IMR-90 (cell line): ENCODE measurements around the gene ARHGAP15.

ENCODE experiments used
- BHLHE40 ChIP-seq: fragments of 150-350 bp; IDR thresholded peaks from 2 replicates; pipeline ENCODE4 v1.6.1; 2016; ENCODE audit warnings: mild to moderate bottlenecking, low read depth, low read length
- CEBPB ChIP-seq: IDR thresholded peaks from 2 replicates; pipeline ENCODE4 v1.6.1; 2012; ENCODE audit warnings: low read depth, low read length, improper control_type of control experiment
- CTCF ChIP-seq: conservative IDR thresholded peaks from 2 replicates; pipeline ENCODE4 v1.5.1; 2012; ENCODE audit warnings: mild to moderate bottlenecking, low read depth, low read length, improper control_type of control experiment
- ELK1 ChIP-seq: fragments of 150-350 bp; IDR thresholded peaks from 2 replicates; pipeline ENCODE4 v1.6.1; 2016; ENCODE audit warnings: low read depth, mild to moderate bottlenecking, low read length, moderate library complexity, borderline replicate concordance
- FOS ChIP-seq: fragments of 150-350 bp; IDR thresholded peaks from 2 replicates; pipeline ENCODE4 v1.6.1; 2016; ENCODE audit warnings: low read depth, low read length
- MAZ ChIP-seq: IDR thresholded peaks from 2 replicates; pipeline ENCODE4 v1.6.1; 2012; ENCODE audit warnings: low read depth, mild to moderate bottlenecking, low read length, improper control_type of control experiment, moderate library complexity, borderline replicate concordance
- MXI1 ChIP-seq: IDR thresholded peaks from 2 replicates; pipeline ENCODE4 v1.6.1; 2012; ENCODE audit warnings: low read depth, mild to moderate bottlenecking, low read length, moderate library complexity, borderline replicate concordance
- NFE2L2 ChIP-seq: fragments of 150-350 bp; IDR thresholded peaks from 2 replicates; pipeline ENCODE4 v1.6.1; 2016; ENCODE audit warnings: low read depth, mild to moderate bottlenecking, low read length
- POLR2A ChIP-seq: IDR thresholded peaks from 2 replicates; pipeline ENCODE4 v1.6.1; 2012; ENCODE audit warnings: mild to moderate bottlenecking, low read depth, low read length
- RAD21 ChIP-seq: IDR thresholded peaks from 2 replicates; pipeline ENCODE4 v1.6.1; 2012; ENCODE audit warnings: low read length, improper control_type of control experiment
- RCOR1 ChIP-seq: IDR thresholded peaks from 2 replicates; pipeline ENCODE4 v1.6.1; 2012; ENCODE audit warnings: mild to moderate bottlenecking, low read length, improper control_type of control experiment; ENCODE audit not compliant: insufficient replicate concordance
- RFX5 ChIP-seq: IDR thresholded peaks from 2 replicates; pipeline ENCODE4 v1.8.0; 2012; ENCODE audit warnings: low read depth, mild to moderate bottlenecking, low read length, moderate library complexity
- USF2 ChIP-seq: fragments of 150-350 bp; IDR thresholded peaks from 2 replicates; pipeline ENCODE4 v1.6.1; 2017; ENCODE audit warnings: mild to moderate bottlenecking, antibody characterized with exemption, low read length, low read depth

GRCh38 chr2:143652692-143653091 lies 523.5 kb downstream of the ARHGAP15 start:
- TF ChIP-seq POLR2A: no peak
- no peak for TF ChIP-seq NFE2L2
- TF ChIP-seq BHLHE40: no peak
- TF ChIP-seq RAD21: no peak
- no peak for TF ChIP-seq CTCF
- TF ChIP-seq CEBPB: no peak
- no peak for TF ChIP-seq RFX5
- TF ChIP-seq FOS: no peak
- TF ChIP-seq ELK1: no peak
- TF ChIP-seq USF2: no peak
- TF ChIP-seq RCOR1: no peak
- TF ChIP-seq MXI1: no peak
- no peak for TF ChIP-seq MAZ
